K562 (cell line): ENCODE data around the gene DTNB. TPM values are rescaled to one million over a fixed set of nuclear protein-coding genes. Genes with fewer than 3 reads are reported as not detected.

Experiments used
- CTBP1 ChIP-seq: fragments of 450-650 bp; IDR thresholded peaks from 2 replicates; pipeline ENCODE4 v1.6.1; 2016; ENCODE audit warnings: borderline replicate concordance
- KLF13 ChIP-seq: fragments of 450-650 bp; IDR thresholded peaks from 2 replicates; pipeline ENCODE4 v1.6.1; 2016; ENCODE audit warnings: missing genetic modification characterization, low read depth, mild to moderate bottlenecking, missing compliant biosample characterization, moderate library complexity, borderline replicate concordance
- MAZ ChIP-seq, 2 experiments: fragments of 450-650 bp in 1 of 2; sonication (generic) in 1 of 2; formaldehyde crosslinking; IDR thresholded peaks in 1 of 2; conservative IDR thresholded peaks in 1 of 2; 2 replicates each; pipeline versions ENCODE4 v1.4.0 to v1.5.0; 2020; ENCODE audit warnings: mild to moderate bottlenecking in 1 of 2, missing genetic modification reagents in 1 of 2
- RAD21 ChIP-seq, 2 experiments: fragments of 250-450 bp in 1 of 2; fragments of 450-650 bp in 1 of 2; sonication (Bioruptor Pico) in 1 of 2; formaldehyde crosslinking in 1 of 2; IDR thresholded peaks in 1 of 2; conservative IDR thresholded peaks in 1 of 2; 2 replicates each; pipeline versions ENCODE4 v1.4.0 to v1.8.0; 2020 to 2022; ENCODE audit warnings: mild to moderate bottlenecking in 2 of 2, moderate library complexity in 1 of 2
- UBTF ChIP-seq, 2 experiments: IDR thresholded peaks; 2 replicates each; pipeline ENCODE4 v1.6.1; 2012; ENCODE audit warnings: improper control_type of control experiment in 2 of 2, low read depth in 2 of 2, low read length in 2 of 2, borderline replicate concordance in 1 of 2
- ZBTB8A ChIP-seq: fragments of 450-650 bp; IDR thresholded peaks from 2 replicates; pipeline ENCODE4 v1.6.1; 2018; ENCODE audit warnings: mild to moderate bottlenecking, moderate library complexity; ENCODE audit not compliant: partially characterized antibody
- ZNF79 ChIP-seq: fragments of 250-450 bp; sonication (Bioruptor Pico); IDR thresholded peaks from 2 replicates; pipeline ENCODE4 v1.4.0; 2020; ENCODE audit warnings: low read depth, mild to moderate bottlenecking, moderate library complexity
- polyA plus RNA-seq, 8 experiments: library from polyadenylated mRNA; depleted of rRNA in 4 of 8; stranded (reverse) in 5 of 8; unstranded in 3 of 8; fragments of >200 nt; fragmentation: Nextera tagmentation in 2 of 8; fragmentation: Illumina TruSeq in 1 of 8; extraction: Ambion mirVana in 2 of 8; extraction: Trizol in 1 of 8; gene quantifications; 2 replicates each; pipeline versions ENCODE4 v1.2.1 to v1.2.3, GENCODE V29; 2011 to 2014; ENCODE audit warnings: inconsistent platforms in 1 of 8, missing spikeins in 1 of 8
- total RNA-seq, 7 experiments: library from RNA; depleted of rRNA in 6 of 7; stranded (reverse); fragments of >200 nt in 6 of 7; fragmentation: Illumina TruSeq in 2 of 7; extraction: Trizol in 2 of 7; gene quantifications; 2 replicates each; pipeline versions ENCODE4 v1.2.1 to v1.2.3, GENCODE V29; 2011 to 2021; ENCODE audit warnings: low replicate concordance in 1 of 7
- TF ChIP-seq, protein P1 (sequence below), 2 experiments: fragments of 450-650 bp; IDR thresholded peaks; 2 replicates each; pipeline ENCODE4 v1.6.1; 2016; ENCODE audit warnings: mild to moderate bottlenecking in 2 of 2, borderline replicate concordance in 1 of 2, low read depth in 1 of 2, moderate library complexity in 1 of 2
- TF ChIP-seq, protein P2 (sequence below): fragments of 450-650 bp; IDR thresholded peaks from 2 replicates; pipeline ENCODE4 v1.6.1; 2017; ENCODE audit warnings: antibody characterized with exemption, mild to moderate bottlenecking

Gene DTNB
- total and polyA plus RNA-seq, 9 of the 15 experiments (the other 6 are each of a cell fraction or from before 2014, with no cell fraction given): 0.18 to 2.0 (median 0.77) TPM; not detected in 2

DNA sequence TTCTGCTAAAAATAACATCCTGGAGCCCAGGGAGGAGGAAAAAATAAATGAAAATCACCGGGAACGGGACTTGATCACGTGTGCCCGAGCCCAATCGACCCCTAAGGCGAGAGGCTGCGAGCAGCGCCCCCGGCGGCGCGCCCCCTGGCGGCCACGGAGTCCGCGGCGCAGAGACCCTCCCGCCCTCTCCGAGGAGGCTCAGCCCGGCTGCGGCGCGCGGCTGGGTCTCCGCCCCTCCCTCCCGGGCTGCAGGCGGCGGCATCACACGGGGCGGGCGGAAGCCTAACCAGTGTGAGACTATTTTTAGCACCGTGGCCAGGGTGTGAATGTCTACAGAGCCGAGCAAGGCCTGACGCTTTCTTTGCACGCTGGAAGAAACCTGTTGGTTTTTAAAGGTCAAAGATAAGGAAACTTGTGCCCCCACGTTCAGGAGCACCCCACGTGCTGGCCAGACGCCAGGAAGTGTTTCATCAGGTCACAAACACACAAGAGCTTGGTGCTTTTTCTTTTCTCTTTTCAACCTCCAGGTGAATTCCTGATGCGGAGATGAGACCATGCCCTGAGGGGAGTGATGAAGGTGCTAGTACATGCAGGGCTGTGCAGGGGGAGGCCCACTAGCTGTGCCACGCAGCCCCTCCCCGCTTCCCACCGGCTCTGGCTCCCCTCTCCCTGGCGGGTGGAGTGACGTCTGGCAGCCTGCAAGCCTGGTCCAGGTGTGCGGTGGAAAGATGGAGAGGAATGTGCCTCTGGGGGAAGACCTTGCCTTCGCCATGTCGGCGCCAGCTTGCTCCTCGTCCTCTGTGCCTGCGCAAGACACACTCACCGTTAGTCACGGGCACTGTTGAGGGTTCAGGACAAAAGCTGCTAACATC is 296.4 kb downstream of the DTNB start (continued):
- TF ChIP-seq RAD21 (CRISPR knock-in tag; conservative IDR thresholded peaks at IDR 0.05 in 1 of 2, IDR thresholded peaks at IDR 0.05 in 1 of 2) (peak; percentile 49 to 70), UBTF (IDR thresholded peaks at IDR 0.05; ENCODE audit: borderline replicate concordance in 1 of 2, low read depth in 2 of 2, low read length in 2 of 2) (peak in 1 of 2 experiments; percentile 67; a peak in 1 of 4 replicates), ZNF79 (no peak), KLF13 (tag) (peak; percentile 71; the same call in 1 of the 2 replicates), ZBTB8A (no peak), CTBP1 (peak; percentile 85), MAZ (CRISPR knock-in tag; conservative IDR thresholded peaks at IDR 0.05 in 1 of 2, IDR thresholded peaks at IDR 0.05 in 1 of 2) (peak; percentile 82 to 87)
- TF ChIP-seq, protein P1, sequence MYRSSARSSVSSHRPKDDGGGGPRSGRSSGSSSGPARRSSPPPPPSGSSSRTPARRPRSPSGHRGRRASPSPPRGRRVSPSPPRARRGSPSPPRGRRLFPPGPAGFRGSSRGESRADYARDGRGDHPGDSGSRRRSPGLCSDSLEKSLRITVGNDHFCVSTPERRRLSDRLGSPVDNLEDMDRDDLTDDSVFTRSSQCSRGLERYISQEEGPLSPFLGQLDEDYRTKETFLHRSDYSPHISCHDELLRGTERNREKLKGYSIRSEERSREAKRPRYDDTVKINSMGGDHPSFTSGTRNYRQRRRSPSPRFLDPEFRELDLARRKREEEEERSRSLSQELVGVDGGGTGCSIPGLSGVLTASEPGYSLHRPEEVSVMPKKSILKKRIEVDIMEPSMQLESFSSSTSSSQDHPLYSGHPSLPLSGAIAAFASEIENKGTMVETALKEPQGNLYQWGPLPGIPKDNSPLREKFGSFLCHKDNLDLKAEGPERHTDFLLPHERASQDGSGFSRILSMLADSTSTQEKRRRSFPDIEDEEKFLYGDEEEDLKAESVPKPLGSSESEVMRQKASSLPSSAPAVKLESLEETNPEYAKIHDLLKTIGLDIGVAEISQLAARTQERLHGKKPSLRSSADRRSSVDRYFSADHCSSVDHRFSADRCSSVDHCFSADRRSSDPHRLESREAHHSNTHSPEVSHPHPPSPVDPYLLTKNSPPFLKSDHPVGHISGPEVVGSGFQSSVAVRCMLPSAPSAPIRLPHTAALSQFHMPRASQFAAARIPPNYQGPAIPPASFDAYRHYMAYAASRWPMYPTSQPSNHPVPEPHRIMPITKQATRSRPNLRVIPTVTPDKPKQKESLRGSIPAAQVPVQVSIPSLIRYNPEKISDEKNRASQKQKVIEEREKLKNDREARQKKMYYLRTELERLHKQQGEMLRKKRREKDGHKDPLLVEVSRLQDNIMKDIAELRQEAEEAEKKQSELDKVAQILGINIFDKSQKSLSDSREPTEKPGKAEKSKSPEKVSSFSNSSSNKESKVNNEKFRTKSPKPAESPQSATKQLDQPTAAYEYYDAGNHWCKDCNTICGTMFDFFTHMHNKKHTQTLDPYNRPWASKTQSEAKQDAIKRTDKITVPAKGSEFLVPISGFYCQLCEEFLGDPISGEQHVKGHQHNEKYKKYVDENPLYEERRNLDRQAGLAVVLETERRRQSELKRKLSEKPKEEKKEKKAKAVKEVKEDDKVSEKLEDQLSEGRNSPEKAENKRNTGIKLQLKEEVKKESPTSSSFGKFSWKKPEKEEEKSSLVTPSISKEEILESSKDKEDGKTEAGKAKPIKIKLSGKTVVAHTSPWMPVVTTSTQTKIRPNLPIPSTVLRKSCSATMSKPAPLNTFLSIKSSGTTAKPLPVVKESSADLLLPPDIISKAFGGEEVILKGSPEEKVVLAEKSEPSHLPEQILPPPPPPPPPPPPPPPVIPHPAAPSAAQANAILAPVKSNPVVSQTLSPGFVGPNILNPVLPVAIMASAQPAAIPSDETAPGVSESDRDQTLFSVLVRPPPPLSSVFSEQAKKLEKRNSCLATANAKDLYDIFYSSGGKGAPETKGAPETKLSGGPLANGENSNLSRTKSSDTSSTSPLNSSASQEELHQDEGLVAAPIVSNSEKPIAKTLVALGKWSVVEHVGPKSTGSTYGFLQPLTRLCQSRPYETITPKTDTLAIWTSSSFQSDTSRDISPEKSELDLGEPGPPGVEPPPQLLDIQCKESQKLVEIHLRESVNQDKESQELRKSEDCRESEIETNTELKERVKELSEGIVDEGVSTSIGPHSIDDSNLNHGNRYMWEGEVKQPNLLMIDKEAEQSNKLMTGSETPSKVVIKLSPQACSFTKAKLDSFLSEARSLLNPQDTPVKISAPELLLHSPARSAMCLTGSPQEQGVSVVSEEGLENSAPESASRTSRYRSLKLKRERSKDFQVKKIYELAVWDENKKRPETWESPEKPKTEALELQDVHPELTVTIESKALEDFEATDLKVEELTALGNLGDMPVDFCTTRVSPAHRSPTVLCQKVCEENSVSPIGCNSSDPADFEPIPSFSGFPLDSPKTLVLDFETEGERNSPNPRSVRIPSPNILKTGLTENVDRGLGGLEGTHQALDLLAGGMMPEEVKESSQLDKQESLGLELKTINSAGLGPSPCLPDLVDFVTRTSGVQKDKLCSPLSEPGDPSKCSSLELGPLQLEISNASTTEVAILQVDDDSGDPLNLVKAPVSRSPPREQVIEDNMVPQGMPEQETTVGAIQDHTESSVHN (IDR thresholded peaks at IDR 0.05; ENCODE audit: borderline replicate concordance in 1 of 2, low read depth in 1 of 2): no peak
- TF ChIP-seq, protein P2, sequence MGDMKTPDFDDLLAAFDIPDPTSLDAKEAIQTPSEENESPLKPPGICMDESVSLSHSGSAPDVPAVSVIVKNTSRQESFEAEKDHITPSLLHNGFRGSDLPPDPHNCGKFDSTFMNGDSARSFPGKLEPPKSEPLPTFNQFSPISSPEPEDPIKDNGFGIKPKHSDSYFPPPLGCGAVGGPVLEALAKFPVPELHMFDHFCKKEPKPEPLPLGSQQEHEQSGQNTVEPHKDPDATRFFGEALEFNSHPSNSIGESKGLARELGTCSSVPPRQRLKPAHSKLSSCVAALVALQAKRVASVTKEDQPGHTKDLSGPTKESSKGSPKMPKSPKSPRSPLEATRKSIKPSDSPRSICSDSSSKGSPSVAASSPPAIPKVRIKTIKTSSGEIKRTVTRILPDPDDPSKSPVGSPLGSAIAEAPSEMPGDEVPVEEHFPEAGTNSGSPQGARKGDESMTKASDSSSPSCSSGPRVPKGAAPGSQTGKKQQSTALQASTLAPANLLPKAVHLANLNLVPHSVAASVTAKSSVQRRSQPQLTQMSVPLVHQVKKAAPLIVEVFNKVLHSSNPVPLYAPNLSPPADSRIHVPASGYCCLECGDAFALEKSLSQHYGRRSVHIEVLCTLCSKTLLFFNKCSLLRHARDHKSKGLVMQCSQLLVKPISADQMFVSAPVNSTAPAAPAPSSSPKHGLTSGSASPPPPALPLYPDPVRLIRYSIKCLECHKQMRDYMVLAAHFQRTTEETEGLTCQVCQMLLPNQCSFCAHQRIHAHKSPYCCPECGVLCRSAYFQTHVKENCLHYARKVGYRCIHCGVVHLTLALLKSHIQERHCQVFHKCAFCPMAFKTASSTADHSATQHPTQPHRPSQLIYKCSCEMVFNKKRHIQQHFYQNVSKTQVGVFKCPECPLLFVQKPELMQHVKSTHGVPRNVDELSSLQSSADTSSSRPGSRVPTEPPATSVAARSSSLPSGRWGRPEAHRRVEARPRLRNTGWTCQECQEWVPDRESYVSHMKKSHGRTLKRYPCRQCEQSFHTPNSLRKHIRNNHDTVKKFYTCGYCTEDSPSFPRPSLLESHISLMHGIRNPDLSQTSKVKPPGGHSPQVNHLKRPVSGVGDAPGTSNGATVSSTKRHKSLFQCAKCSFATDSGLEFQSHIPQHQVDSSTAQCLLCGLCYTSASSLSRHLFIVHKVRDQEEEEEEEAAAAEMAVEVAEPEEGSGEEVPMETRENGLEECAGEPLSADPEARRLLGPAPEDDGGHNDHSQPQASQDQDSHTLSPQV: no peak
